GM23338 (cell line): Measurements from ENCODE around the gene RTN4IP1. TPM values are rescaled to one million over a fixed set of nuclear protein-coding genes. Genes with fewer than 3 reads are reported as not detected.

Source experiments
- ATAC-seq: fragments of 200-7000 bp; cut with Tn5 transposase; 3 replicates; pipeline ENCODE4 v1.9.1; 2020
- DNase-seq: peaks from one replicate; pipeline ENCODE4 v3.0.0-alpha.2; 2015; ENCODE audit warnings: low spot score
- H2AFZ ChIP-seq: fragments of 200-600 bp; sonication (generic); 2 replicates; pipeline ENCODE4 v1.8.0; 2016; ENCODE audit warnings: antibody characterized with exemption, mild to moderate bottlenecking, moderate library complexity
- H3F3A ChIP-seq: fragments of 200-600 bp; sonication (generic); replicated peaks from 2 replicates; pipeline ENCODE4 v1.8.0; 2017; ENCODE audit warnings: antibody characterized with exemption, mixed run types, low read depth
- H3K27ac ChIP-seq: fragments of 200-600 bp; sonication (generic); 2 replicates; pipeline ENCODE4 v1.6.1; 2016; ENCODE audit warnings: low read depth
- H3K27me3 ChIP-seq: fragments of 200-600 bp; sonication (generic); 2 replicates; pipeline ENCODE4 v1.8.0; 2016; ENCODE audit warnings: mild to moderate bottlenecking, mixed run types, moderate library complexity; ENCODE audit not compliant: insufficient read depth
- H3K36me3 ChIP-seq: fragments of 200-600 bp; sonication (generic); 2 replicates; pipeline ENCODE4 v1.8.0; 2016; ENCODE audit warnings: mild to moderate bottlenecking; ENCODE audit not compliant: insufficient read depth
- H3K4me1 ChIP-seq: fragments of 200-600 bp; sonication (generic); 2 replicates; pipeline ENCODE4 v1.8.0; 2016; ENCODE audit warnings: mild to moderate bottlenecking, moderate library complexity; ENCODE audit not compliant: insufficient read depth
- H3K4me2 ChIP-seq: fragments of 200-600 bp; sonication (generic); 2 replicates; pipeline ENCODE4 v1.7.1; 2017; ENCODE audit warnings: mixed run types
- H3K4me3 ChIP-seq: fragments of 200-600 bp; sonication (generic); 2 replicates; pipeline ENCODE4 v1.6.1; 2016; ENCODE audit warnings: mixed run types
- H3K79me2 ChIP-seq: fragments of 200-600 bp; sonication (generic); replicated peaks from 2 replicates; pipeline ENCODE4 v1.8.0; 2017; ENCODE audit warnings: mild to moderate bottlenecking; ENCODE audit not compliant: insufficient read depth
- H3K9me2 ChIP-seq: fragments of 200-600 bp; sonication (generic); 2 replicates; pipeline ENCODE4 v1.8.0; 2017; ENCODE audit not compliant: insufficient read depth
- H4K20me1 ChIP-seq: fragments of 200-600 bp; sonication (generic); replicated peaks from 2 replicates; pipeline ENCODE4 v1.8.0; 2017; ENCODE audit warnings: mild to moderate bottlenecking; ENCODE audit not compliant: insufficient read depth
- H3K27ac Mint-ChIP-seq: 2 replicates; pipeline ENCODE4 v1.8.0; 2020; ENCODE audit warnings: inconsistent platforms, mild to moderate bottlenecking, moderate library complexity, mixed read lengths
- H3K27me3 Mint-ChIP-seq: 3 replicates; pipeline ENCODE4 v1.8.0; 2022; ENCODE audit warnings: low read depth, mild to moderate bottlenecking, moderate library complexity, mixed read lengths, inconsistent platforms; ENCODE audit not compliant: insufficient read depth, poor library complexity
- H3K36me3 Mint-ChIP-seq: 3 replicates; pipeline ENCODE4 v1.8.0; 2021; ENCODE audit warnings: low read depth, mild to moderate bottlenecking, inconsistent platforms, moderate library complexity, mixed read lengths
- H3K4me1 Mint-ChIP-seq: 3 replicates; pipeline ENCODE4 v1.8.0; 2020; ENCODE audit warnings: mild to moderate bottlenecking, inconsistent platforms, mixed read lengths
- H3K4me3 Mint-ChIP-seq: 3 replicates; pipeline ENCODE4 v1.8.0; 2021; ENCODE audit warnings: moderate library complexity, mild to moderate bottlenecking, inconsistent platforms, mixed read lengths
- H3K9me3 Mint-ChIP-seq: 3 replicates; pipeline ENCODE4 v1.8.0; 2020; ENCODE audit warnings: moderate library complexity, mild to moderate bottlenecking, inconsistent platforms, mixed read lengths
- CREB1 ChIP-seq: fragments of 250-450 bp; sonication (Bioruptor Pico); IDR thresholded peaks from 2 replicates; pipeline ENCODE4 v1.5.0; 2020; ENCODE audit warnings: low read depth, mild to moderate bottlenecking, moderate library complexity
- EZH2 ChIP-seq: fragments of 200-600 bp; sonication (generic); IDR thresholded peaks from one replicate; pipeline ENCODE4 v1.8.0; 2017; ENCODE audit warnings: antibody characterized with exemption, mild to moderate bottlenecking, low read depth; ENCODE audit not compliant: unreplicated experiment
- JUNB ChIP-seq: IDR thresholded peaks from one replicate; pipeline ENCODE4 v1.6.1; 2016; ENCODE audit warnings: antibody characterized with exemption; ENCODE audit not compliant: unreplicated experiment
- NANOG ChIP-seq: IDR thresholded peaks from 2 replicates; pipeline ENCODE4 v1.6.1; 2016; ENCODE audit warnings: antibody characterized with exemption, borderline replicate concordance
- ZNF114 ChIP-seq: fragments of 250-450 bp; sonication (Bioruptor Pico); IDR thresholded peaks from 2 replicates; pipeline ENCODE4 v1.5.0; 2020; ENCODE audit warnings: mild to moderate bottlenecking, moderate library complexity
- ZNF331 ChIP-seq: fragments of 250-450 bp; sonication (Bioruptor Pico); IDR thresholded peaks from 2 replicates; pipeline ENCODE4 v1.5.0; 2020; ENCODE audit warnings: low read depth, mild to moderate bottlenecking, moderate library complexity
- polyA plus RNA-seq: library from polyadenylated mRNA; unstranded; fragments of >200 nt; fragmentation: Nextera tagmentation; extraction: Ambion mirVana; gene quantifications from 2 replicates; pipeline ENCODE4 v1.2.1, GENCODE V29; 2016
- total RNA-seq: library from RNA; depleted of rRNA; stranded (reverse); fragments of >200 nt; shearing (Covaris generic); gene quantifications from 2 replicates; pipeline ENCODE4 v1.2.3, GENCODE V29; 2014
- TF ChIP-seq, protein P1 (sequence below): IDR thresholded peaks from 2 replicates; pipeline ENCODE4 v1.6.1; 2016; ENCODE audit warnings: antibody characterized with exemption
- TF ChIP-seq, protein P2 (sequence below), 2 experiments: fragments of 200-600 bp in 1 of 2; sonication (generic) in 1 of 2; conservative IDR thresholded peaks; 2 replicates each; pipeline versions ENCODE4 v1.5.1 to v1.6.1; 2016 to 2017; ENCODE audit warnings: antibody characterized with exemption in 2 of 2, low read depth in 2 of 2, mild to moderate bottlenecking in 2 of 2, moderate library complexity in 1 of 2

Gene RTN4IP1
- total and polyA plus RNA-seq, 2 experiments from 2014 or later, result 14.5 to 17.5 TPM

- Histone ChIP-seq H4K20me1 (no peaks in the 10 kb centered on the region; the same call in 1 of the 2 replicates), H3K4me3 (no peak overlapping the region), H3K4me1 (peaks cover 5% of the 10 kb centered on the region; the same call in 1 of the 2 replicates), H3F3A (no peaks in the 10 kb centered on the region), H3K36me3 (no peaks in the 10 kb centered on the region), H3K9me2 (no peaks in the 10 kb centered on the region), H2AFZ (no peak overlapping the region), H3K27ac (no peak overlapping the region), H3K27me3 (no peaks in the 10 kb centered on the region), H3K79me2 (no peaks in the 10 kb centered on the region), H3K4me2 (no peak overlapping the region)
- H3K9me3 Mint-ChIP-seq, result no peaks in the 10 kb centered on the region
- peaks cover 13% of the 10 kb centered on the region for H3K4me1 Mint-ChIP-seq
- ATAC-seq (no peak), DNase-seq (no peak)
- TF ChIP-seq ZNF114 (CRISPR knock-in tag) (no peak), CREB1 (CRISPR knock-in tag) (no peak), EZH2 (no peak), NANOG (no peak), ZNF331 (CRISPR knock-in tag) (no peak)
- TF ChIP-seq, protein P1, sequence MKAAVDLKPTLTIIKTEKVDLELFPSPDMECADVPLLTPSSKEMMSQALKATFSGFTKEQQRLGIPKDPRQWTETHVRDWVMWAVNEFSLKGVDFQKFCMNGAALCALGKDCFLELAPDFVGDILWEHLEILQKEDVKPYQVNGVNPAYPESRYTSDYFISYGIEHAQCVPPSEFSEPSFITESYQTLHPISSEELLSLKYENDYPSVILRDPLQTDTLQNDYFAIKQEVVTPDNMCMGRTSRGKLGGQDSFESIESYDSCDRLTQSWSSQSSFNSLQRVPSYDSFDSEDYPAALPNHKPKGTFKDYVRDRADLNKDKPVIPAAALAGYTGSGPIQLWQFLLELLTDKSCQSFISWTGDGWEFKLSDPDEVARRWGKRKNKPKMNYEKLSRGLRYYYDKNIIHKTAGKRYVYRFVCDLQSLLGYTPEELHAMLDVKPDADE, result no peak
- TF ChIP-seq, protein P2, sequence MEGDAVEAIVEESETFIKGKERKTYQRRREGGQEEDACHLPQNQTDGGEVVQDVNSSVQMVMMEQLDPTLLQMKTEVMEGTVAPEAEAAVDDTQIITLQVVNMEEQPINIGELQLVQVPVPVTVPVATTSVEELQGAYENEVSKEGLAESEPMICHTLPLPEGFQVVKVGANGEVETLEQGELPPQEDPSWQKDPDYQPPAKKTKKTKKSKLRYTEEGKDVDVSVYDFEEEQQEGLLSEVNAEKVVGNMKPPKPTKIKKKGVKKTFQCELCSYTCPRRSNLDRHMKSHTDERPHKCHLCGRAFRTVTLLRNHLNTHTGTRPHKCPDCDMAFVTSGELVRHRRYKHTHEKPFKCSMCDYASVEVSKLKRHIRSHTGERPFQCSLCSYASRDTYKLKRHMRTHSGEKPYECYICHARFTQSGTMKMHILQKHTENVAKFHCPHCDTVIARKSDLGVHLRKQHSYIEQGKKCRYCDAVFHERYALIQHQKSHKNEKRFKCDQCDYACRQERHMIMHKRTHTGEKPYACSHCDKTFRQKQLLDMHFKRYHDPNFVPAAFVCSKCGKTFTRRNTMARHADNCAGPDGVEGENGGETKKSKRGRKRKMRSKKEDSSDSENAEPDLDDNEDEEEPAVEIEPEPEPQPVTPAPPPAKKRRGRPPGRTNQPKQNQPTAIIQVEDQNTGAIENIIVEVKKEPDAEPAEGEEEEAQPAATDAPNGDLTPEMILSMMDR (conservative IDR thresholded peaks at IDR 0.05; ENCODE audit: low read depth in 2 of 2), result no peak
- peaks cover 7% of the 10 kb centered on the region; the same call in 2 of the 3 replicates for H3K36me3 Mint-ChIP-seq
- H3K27me3 Mint-ChIP-seq, result no peaks in the 10 kb centered on the region
- H3K4me3 Mint-ChIP-seq, result no peak overlapping the region
- H3K27ac Mint-ChIP-seq, result peak overlapping the region; percentile 20; the same call in 1 of the 2 replicates
These were observed 82.4 kb downstream of the RTN4IP1 start for GRCh38 chr6:106546691-106547414.

- peaks cover 5% of the 10 kb centered on the region; the same call in 1 of the 2 replicates for H3K4me1 ChIP-seq
- H2AFZ ChIP-seq, result no peak overlapping the region
- no peak overlapping the region for H3K4me2 ChIP-seq
- H3F3A ChIP-seq, result no peaks in the 10 kb centered on the region
- Mint-ChIP-seq H3K9me3 (no peaks in the 10 kb centered on the region), H3K4me1 (peaks cover 13% of the 10 kb centered on the region), H3K27me3 (no peaks in the 10 kb centered on the region), H3K27ac (no peak overlapping the region), H3K4me3 (no peak overlapping the region), H3K36me3 (peaks cover 7% of the 10 kb centered on the region; the same call in 2 of the 3 replicates)
- no peaks in the 10 kb centered on the region for H3K9me2 ChIP-seq
- no peak for DNase-seq
- no peaks in the 10 kb centered on the region for H3K79me2 ChIP-seq
- no peak overlapping the region for H3K4me3 ChIP-seq
- H3K27ac ChIP-seq, result no peak overlapping the region
- ATAC-seq, result no peak
- H4K20me1 ChIP-seq, result no peaks in the 10 kb centered on the region; the same call in 1 of the 2 replicates
- no peaks in the 10 kb centered on the region for H3K36me3 ChIP-seq
- H3K27me3 ChIP-seq, result no peaks in the 10 kb centered on the region
- TF ChIP-seq, protein P1, result no peak
- TF ChIP-seq JUNB (no peak), ZNF114 (CRISPR knock-in tag) (no peak)
- TF ChIP-seq, protein P2 (conservative IDR thresholded peaks at IDR 0.05; ENCODE audit: low read depth in 2 of 2), result no peak
These were observed 83.0 kb downstream of the RTN4IP1 start for GRCh38 chr6:106546261-106546690.
